ENCODE data around the gene ASIC1. TPM values are rescaled to one million over a fixed set of nuclear protein-coding genes. Genes with fewer than 3 reads are reported as not detected.

The ASIC1 gene
- polyA plus RNA-seq, 1 donor: 9.5 TPM

- no peak for DNase-seq
Measured at GRCh38 chr12:50041062-50041860, 16.1 kb upstream of the ASIC1 start.

GRCh38 chr12:50041962-50042361 lies 15.4 kb upstream of the ASIC1 start:
- DNase-seq: no peak

GRCh38 chr12:50042693-50043092 lies 14.7 kb upstream of the ASIC1 start:
- DNase-seq: no peak

DNA sequence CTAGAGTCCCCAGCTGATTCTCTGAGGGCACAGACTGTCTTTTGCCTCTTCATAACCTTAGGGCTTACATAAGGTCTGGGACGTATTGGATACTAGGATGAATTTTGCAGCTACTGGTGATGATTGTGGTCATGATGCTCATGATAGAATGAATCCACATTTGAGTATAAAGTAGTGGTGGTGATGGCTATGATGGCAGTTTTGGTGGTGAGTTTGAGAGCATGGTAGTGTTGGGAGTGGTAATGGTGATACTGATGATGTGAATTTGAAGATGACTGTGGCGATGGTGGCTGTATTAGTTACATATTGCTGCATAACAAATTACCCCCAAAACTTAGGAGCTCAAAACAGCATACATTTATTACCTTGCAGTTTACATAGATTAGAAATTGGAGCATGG lies 14.1 kb upstream of the ASIC1 start:
- no peak for DNase-seq

- DNase-seq: no peak
Measured at GRCh38 chr12:50043854-50044253, 13.5 kb upstream of the ASIC1 start.

GRCh38 chr12:50047693-50048250 lies 9.6 kb upstream of the ASIC1 start:
- DNase-seq: no peak

DNA sequence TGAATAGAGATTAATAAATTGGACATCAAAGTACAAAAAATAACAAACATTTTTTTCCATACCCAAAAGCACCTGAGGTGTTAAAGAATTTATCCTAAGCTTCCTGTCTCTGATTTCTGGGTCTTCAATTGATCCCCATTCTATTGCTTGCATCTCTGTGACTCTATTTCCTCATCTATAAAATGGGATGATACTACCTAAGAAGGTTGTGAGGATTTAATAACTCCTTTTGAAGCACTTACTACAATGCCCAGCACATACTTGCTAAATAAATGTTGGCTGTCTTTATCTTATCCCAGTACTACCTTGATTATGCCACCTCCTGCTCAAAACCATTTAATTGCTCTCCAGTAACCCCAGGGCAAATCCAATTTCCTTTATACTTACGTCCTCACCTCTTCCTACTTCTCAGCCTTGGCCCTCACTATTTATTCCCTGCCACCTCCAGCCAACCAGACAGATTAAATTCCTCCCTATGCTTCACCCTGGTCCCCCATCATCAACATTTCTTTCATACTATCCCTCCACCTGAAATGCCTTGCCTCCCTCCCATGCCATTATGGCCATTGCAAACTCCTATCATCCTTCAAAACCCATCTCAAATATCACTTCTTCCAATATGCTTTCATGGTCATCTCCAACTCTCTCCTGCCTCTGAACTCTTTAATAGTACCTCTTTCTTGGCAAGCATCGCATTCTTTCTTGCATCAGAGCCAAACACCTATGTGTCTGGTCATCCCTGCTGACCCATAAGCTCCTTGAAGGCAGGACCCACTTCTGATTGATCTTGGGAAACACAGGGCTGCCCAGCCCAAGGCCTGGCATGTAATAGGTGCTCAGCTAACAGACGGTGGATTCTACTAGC lies 7.9 kb upstream of the ASIC1 start:
- DNase-seq: no peak

- no peak for DNase-seq
Measured at GRCh38 chr12:50050119-50050385, 7.3 kb upstream of the ASIC1 start.

- no peak for DNase-seq
Measured at GRCh38 chr12:50050410-50051098, 6.8 kb upstream of the ASIC1 start.

DNA sequence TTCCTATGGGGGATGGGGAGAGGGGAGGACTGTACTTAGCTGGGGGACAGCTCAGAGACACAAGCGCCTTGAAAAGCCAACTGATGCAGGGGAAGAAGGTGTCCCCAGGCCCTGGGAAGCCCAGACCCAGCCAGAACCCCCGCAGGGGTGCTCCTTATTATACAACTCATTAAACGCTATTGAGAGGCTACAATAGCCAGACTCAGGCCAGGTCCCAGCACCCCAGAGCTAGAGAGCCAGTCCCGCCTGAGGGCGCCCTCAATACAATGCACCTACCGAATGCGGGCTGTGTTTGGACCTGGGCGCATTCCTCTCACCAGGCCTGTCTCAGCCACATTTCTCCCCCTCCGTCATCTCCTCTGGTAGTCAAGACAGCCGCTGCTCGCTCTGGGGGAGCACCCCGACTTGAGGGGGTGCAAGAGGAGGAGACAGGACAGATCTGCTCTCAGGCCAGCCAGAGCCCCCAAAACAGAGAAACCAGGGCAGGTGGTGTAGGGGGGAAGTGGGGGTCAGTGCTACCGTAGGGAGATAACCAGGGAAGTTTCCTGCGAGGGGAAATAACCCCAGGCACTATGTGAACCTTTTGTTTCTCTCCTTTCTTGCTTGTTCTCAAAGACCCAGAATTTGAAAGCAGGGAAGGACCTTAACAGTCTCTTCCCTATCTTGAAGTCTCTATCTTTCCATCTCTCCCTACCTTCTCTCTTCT lies 6.1 kb upstream of the ASIC1 start:
- no peak for DNase-seq

DNA sequence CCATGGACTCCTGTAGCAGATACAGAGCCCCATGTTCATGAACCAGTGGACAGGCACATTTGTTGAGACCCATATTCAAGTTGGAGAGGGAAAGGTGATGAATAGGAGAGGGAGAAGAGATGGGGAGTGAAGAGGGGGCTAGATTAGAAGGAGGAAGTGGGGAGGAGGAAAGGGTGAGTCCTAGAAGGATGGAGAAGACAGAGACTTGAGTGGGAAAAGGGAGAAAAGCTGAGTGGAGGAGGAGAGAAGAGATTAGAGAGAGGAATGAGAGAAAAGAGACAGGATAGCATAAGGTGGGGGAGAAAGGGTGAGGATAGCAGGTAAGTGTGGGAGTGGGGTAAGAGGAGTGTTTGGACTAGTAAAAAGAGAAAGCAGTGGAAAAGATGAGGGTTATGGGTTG lies 4.9 kb upstream of the ASIC1 start:
- DNase-seq: no peak

DNA sequence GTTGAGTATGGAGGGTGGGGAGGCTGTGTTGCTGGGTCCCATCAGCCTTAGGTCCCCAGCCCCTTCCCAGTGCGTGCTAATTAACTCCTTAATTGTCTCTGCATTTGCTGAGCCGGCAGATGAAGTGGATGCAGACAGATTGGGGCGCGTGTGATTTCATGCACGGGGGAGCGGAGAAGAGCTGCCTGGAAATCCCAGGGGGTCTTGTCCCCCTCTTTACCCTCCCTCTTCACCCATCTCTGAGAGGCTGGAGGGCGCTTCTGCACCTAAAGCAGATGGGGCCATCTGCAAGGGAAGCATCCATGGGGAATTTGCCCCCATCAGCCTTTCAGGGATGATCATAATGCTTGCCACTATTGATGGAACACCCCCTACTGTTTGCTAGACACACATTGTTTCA lies 4.4 kb upstream of the ASIC1 start:
- DNase-seq: no peak

DNA sequence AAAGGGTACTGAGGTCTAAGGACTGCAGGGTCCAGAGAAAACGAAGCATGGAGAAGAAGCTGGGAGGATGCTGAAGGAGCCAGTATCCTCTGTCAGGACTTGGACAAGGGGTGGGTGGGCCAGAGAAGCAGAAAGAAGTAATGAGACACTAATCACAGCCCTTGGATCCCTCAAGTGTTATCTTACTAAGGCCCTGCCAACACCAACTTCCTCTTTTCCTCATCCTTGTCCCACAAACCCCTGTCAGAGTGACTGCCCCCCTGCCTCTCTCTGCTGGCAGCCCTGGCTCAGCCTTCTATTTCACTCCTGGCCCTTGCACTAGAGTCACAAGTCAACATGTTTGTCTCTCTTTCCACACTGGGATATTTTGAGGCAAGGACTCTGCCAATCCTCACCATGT lies 3.8 kb upstream of the ASIC1 start:
- DNase-seq: no peak

- DNase-seq: no peak
Measured at GRCh38 chr12:50055831-50056638, 1.4 kb upstream of the ASIC1 start.

DNA sequence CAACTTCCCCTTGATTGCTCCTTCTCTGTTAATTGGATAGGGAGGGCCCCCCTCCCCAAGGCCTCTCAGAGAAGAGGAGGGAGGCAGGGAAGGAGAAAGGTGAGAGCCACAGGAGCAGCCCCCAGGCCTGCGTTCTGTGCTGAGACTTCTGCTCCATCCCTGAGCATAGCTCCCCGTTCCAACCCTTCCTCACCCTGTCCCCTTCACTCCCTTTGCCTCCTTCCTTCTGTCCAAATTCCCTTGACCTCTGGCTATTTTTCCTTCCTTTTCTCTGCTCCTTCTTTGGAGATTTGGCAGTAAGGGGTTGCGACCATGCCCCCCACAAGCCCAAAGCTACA lies 788 bp upstream of the ASIC1 start:
- DNase-seq: no peak

- DNase-seq: no peak
Measured at GRCh38 chr12:50057896-50058670, 687 bp downstream of the ASIC1 start.

DNA sequence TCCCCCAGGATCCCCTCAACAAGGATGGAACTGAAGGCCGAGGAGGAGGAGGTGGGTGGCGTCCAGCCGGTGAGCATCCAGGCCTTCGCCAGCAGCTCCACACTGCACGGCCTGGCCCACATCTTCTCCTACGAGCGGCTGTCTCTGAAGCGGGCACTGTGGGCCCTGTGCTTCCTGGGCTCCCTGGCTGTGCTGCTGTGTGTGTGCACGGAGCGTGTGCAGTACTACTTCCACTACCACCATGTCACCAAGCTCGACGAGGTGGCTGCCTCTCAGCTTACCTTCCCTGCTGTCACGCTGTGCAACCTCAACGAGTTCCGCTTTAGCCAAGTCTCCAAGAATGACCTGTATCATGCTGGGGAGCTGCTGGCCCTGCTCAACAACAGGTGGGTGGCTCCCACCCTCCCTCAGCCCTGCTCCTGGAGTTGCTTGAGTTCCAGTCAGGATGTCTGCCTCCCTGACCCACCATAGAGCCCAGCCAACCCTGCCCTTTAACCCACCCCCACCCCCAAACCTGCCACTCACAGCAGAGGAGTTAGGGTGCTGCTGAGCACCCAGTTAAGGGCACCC lies 1.4 kb downstream of the ASIC1 start:
- no peak for DNase-seq

DNA sequence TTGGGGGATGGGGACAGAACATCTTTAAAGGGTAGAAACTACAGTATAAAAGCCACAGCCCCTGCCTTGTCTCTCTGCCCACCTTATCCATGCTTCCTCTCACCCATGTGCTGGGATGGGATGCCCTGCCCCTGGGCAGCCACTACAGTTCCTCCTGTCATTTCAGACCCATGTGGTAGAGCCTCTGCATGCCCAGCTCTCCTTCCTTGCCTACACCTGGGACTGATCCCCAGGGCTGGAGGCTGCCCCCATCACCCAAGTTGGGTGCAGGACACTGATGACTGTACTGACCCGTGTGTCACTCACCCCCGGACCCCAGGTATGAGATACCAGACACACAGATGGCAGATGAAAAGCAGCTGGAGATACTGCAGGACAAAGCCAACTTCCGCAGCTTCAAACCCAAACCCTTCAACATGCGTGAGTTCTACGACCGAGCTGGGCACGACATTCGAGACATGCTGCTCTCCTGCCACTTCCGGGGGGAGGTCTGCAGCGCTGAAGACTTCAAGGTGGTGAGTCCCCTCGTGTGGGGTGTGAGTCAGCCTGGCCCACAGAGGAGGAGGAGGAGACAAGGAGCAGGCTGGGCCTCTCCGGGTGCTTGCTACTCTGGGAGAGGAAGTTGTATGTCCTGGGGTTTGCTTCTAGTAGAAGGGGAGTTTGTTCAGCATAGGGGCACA lies 2.2 kb downstream of the ASIC1 start:
- DNase-seq: no peak

DNA sequence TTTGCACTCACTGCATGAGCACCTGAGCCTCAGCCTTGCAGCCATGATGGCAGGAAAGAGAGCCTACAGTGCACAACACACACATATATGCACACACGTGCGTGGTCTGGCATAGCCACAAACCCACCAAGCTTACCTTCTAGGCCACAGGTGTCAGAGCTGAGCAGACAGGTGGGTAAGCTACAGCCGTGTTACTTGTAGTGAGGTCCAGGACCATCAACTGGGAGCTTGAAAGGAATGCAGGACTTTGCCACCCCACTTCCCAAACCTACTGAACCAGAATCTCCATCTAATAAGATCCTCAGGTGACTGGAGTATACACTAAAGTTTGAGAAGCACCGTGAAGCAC lies 2.7 kb downstream of the ASIC1 start:
- DNase-seq: no peak

GRCh38 chr12:50061171-50061570 lies 3.8 kb downstream of the ASIC1 start:
- no peak for DNase-seq

Data from hindlimb muscle (tissue), 1 donor.